Stimulated activated CD4-positive, alpha-beta T cell treated with anti-CD3 and anti-CD28 coated beads, Interleukin-1b, Interleukin-23, amount 100 ng/mL, for 4 hours (primary cell): ENCODE results near the gene RHEX.

Experiments used
- DNase-seq, 2 donors: peaks; one replicate each; pipeline ENCODE4 v3.0.0-alpha.2; 2020; ENCODE audit warnings: low read depth in 2 of 2

Gene RHEX

GRCh38 chr1:206089341-206089740 is 36.4 kb downstream of the RHEX start:
- DNase-seq = no peak

- no peak for DNase-seq
These were observed 41.1 kb downstream of the RHEX start for GRCh38 chr1:206094024-206094423.

- no peak for DNase-seq
These were observed 44.4 kb downstream of the RHEX start for GRCh38 chr1:206097381-206097780.

- DNase-seq = no peak
These were observed 45.4 kb downstream of the RHEX start for GRCh38 chr1:206098242-206098919.

GRCh38 chr1:206100226-206100815 is 47.3 kb downstream of the RHEX start:
- DNase-seq = no peak

GRCh38 chr1:206101351-206102045 is 48.5 kb downstream of the RHEX start:
- no peak for DNase-seq

GRCh38 chr1:206102292-206102936 is 49.4 kb downstream of the RHEX start:
- DNase-seq = no peak

GRCh38 chr1:206103979-206104378 is 51.0 kb downstream of the RHEX start:
- DNase-seq = no peak

- no peak for DNase-seq
These were observed 52.6 kb downstream of the RHEX start for GRCh38 chr1:206105464-206105995.

- peak; percentile 68 to 76 for DNase-seq
These were observed 53.6 kb downstream of the RHEX start for GRCh38 chr1:206106328-206107167.

GRCh38 chr1:206107168-206107544 is 54.2 kb downstream of the RHEX start:
- no peak for DNase-seq

- DNase-seq = no peak
These were observed 55.7 kb downstream of the RHEX start for GRCh38 chr1:206108635-206109034.

- no peak for DNase-seq
These were observed 56.7 kb downstream of the RHEX start for GRCh38 chr1:206109718-206110117.

- DNase-seq = no peak
These were observed 57.2 kb downstream of the RHEX start for GRCh38 chr1:206110161-206110560.

GRCh38 chr1:206110820-206111219 is 57.8 kb downstream of the RHEX start:
- no peak for DNase-seq

GRCh38 chr1:206111271-206111927 is 58.4 kb downstream of the RHEX start:
- DNase-seq = no peak

- DNase-seq = no peak
These were observed 59.8 kb downstream of the RHEX start for GRCh38 chr1:206112600-206113301.

GRCh38 chr1:206114692-206115640 is 62.0 kb downstream of the RHEX start:
- DNase-seq = no peak

GRCh38 chr1:206115791-206116190 is 62.8 kb downstream of the RHEX start:
- no peak for DNase-seq
